PFSK-1 (cell line): ENCODE data around the gene PHLDA3.

ENCODE experiments used
- FOXP2 ChIP-seq: optimal IDR thresholded peaks from 2 replicates; pipeline ENCODE3; 2011; ENCODE audit warnings: borderline replicate concordance, control low read depth, inconsistent platforms; ENCODE audit not compliant: insufficient read depth; ENCODE audit errors: extremely low read length, extremely low read depth
- POLR2AphosphoS5 ChIP-seq: IDR thresholded peaks from 2 replicates; pipeline ENCODE4 v1.6.1; 2012; ENCODE audit warnings: low read depth, mild to moderate bottlenecking, control low read depth, low read length, moderate library complexity
- REST ChIP-seq, 2 experiments: IDR thresholded peaks; 2 replicates each; pipeline versions ENCODE4 v1.6.1 to v1.8.0; 2011 to 2012; ENCODE audit warnings: low read depth in 2 of 2, low read length in 2 of 2, control low read depth in 1 of 2, inconsistent platforms in 1 of 2, mild to moderate bottlenecking in 1 of 2, moderate library complexity in 1 of 2; ENCODE audit not compliant: insufficient read depth in 1 of 2
- SIN3A ChIP-seq: IDR thresholded peaks from 2 replicates; pipeline ENCODE4 v1.6.1; 2012; ENCODE audit warnings: mild to moderate bottlenecking, low read length, moderate library complexity, borderline replicate concordance; ENCODE audit not compliant: insufficient read depth
- TAF1 ChIP-seq: IDR thresholded peaks from 2 replicates; pipeline ENCODE4 v1.6.1; 2012; ENCODE audit warnings: low read length, control low read depth, borderline replicate concordance; ENCODE audit not compliant: insufficient read depth

- TF ChIP-seq POLR2AphosphoS5 = no peak
- no peak for TF ChIP-seq SIN3A
- no peak for TF ChIP-seq REST (IDR thresholded peaks at IDR 0.05; ENCODE audit: insufficient read depth in 1 of 2, low read depth in 2 of 2, low read length in 2 of 2)
- TF ChIP-seq TAF1 = no peak
- TF ChIP-seq FOXP2 = no peak
Observed at GRCh38 chr1:201506092-201506491, 37.1 kb upstream of the PHLDA3 start.
